NCI-H2107 (cell line): ENCODE data around the gene ZKSCAN7.
"Not testable (repeated sequence)": the region's sequence is repeated elsewhere in the genome, so short reads cannot be mapped to it uniquely, and the experiment has no call there.

Source experiments
- DNase-seq: peaks from one replicate; lab custom pipeline; 2025; lab: John Stamatoyannopoulos, UW

ZKSCAN7 gene

DNA sequence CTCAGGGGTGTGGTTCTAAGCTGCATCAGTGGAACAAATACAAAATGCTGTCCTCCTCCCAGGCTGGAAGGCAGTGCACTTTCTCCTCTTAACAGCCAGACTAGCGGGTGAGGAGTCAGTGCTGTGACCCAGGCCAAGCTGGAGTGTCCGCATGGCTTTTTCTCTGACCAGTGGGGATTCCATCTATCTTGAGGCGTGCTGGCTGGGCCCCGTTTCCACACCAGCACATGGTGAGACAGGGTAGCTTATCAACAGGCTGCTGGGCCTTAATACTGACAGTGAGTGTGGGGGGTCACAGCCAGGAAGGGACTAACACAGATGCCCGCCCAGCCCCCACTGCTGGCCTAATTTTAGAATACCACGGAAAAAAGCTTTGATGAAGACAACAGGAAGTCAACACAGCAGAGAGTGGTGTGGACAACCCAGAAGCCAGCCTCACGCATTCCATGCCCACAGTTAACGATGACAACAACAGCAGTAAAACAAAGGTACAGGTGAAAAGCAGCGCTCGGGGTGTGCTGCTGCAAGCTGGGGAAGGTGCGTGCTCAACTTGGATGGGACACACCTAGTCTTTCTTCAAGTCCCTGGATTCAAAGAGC lies 22.5 kb downstream of the ZKSCAN7 start:
- DNase-seq: not testable (repeated sequence)

- DNase-seq: not testable (repeated sequence)
Measured at GRCh38 chr3:44578316-44578715, 23.3 kb downstream of the ZKSCAN7 start.

DNA sequence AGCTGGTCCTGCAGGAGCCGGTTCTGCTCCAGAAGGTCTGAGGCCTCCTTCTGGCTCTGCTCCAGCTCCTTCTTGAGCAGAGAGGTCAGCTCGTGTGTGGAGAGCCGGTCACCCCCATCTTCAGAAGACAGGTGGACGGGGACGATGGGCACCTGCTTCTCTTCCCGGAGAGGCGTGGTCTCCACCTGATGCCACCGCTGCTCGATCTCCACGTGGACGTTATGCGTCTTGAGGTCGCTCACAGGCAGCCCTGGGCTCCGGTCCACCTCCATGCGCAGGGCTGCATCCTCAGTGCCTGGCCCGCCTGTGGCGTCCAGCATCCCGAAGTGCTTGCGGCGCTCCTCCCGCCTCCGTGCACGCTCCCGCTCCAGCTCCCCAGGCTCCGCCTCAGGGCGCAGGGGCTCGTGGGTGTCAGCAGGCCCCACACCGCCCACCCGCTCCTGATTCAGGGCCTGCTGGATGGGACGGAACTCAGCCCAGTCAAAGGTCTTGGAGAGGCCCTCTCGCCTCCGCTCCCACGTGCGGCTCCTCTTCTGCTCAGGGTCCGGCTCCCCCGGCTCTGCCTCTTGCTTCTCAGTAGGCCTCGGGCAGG lies 24.0 kb downstream of the ZKSCAN7 start:
- not testable (repeated sequence) for DNase-seq

GRCh38 chr3:44579749-44580148 lies 24.8 kb downstream of the ZKSCAN7 start:
- not testable (repeated sequence) for DNase-seq

DNA sequence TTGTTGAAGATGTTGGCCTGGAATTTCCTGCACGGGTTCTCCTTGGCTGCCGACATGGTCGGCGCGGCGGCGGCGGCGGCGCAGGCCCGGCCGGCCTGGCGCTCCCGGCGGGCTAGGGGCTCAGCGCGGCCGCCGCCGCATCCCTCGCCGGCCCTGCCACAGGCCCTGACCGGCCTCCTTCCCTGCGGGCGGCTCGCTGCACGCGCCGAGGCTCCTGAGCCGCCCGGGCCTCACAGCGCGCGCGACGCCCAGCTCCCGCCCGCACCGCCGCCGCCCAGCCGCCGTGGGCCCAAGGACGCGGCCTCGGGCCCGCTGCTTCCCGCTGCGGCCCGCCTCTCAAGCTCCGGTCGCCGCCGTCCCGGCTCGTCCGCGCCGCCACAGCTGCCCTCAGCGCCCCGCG lies 26.0 kb downstream of the ZKSCAN7 start:
- not testable (repeated sequence) for DNase-seq

GRCh38 chr3:44584646-44585501 lies 29.9 kb downstream of the ZKSCAN7 start, which contains the start of gene ZNF660:
TSS of gene ZNF660 (plus strand) at chr3:44584964. CDS start at chr3:44594194, 9,230 bp downstream.
- peak; percentile 34 for DNase-seq

DNA sequence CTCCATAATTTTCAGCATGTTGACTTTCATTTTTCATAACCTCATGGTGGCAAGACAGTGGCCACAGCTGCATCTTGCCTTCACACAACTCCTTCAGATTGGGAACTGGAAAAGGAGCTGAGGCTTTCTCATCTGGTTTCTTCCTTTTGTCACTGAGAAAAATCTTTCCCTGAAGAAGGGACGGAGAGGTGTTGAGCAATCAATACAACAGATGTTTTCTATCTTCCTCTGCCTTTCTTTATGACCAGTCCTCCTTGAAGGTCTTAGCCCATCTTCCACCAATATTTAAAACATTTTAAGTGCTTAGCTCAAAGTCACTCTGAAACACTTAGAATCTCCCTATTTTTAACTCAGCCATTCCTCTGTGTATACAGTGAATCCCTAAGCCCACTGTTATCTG lies 41.6 kb downstream of the ZKSCAN7 start:
- no peak for DNase-seq

- no peak for DNase-seq
Measured at GRCh38 chr3:44601749-44602148, 46.8 kb downstream of the ZKSCAN7 start.

GRCh38 chr3:44612678-44613077 lies 57.7 kb downstream of the ZKSCAN7 start:
- DNase-seq: no peak
